ENCODE measurements around the gene HSPH1. TPM values are rescaled to one million over a fixed set of nuclear protein-coding genes. Genes with fewer than 3 reads are reported as not detected.

Gene HSPH1
- total RNA-seq, 1 experiment from 2014 or later: 116 TPM

- RAD21 ChIA-PET (ENCODE audit: low non-redundant PET in 1 of 2, low total read pairs in 2 of 2, uncharacterized antibody in 2 of 2, unreplicated experiment in 2 of 2): no interaction called here
- Histone ChIP-seq H4K20me1 (ENCODE audit: insufficient read depth) (no peaks in the 10 kb centered on the region; the same call in 1 of the 2 replicates), H3K27me3 (ENCODE audit: insufficient read depth, low read length) (no peaks in the 10 kb centered on the region), H3K4me2 (ENCODE audit: low read length) (no peak overlapping the region), H3K27ac (ENCODE audit: low read depth, low read length) (no peak overlapping the region), H3K36me3 (ENCODE audit: control insufficient read depth in 1 of 2, insufficient read depth in 2 of 2, low read length in 2 of 2) (no peaks in the 10 kb centered on the region), H3K9me3 (ENCODE audit: control insufficient read depth in 1 of 2, insufficient read depth in 1 of 2, low read depth in 1 of 2, low read length in 2 of 2) (no peaks in the 10 kb centered on the region), H3K4me3 (replicated peaks in 1 of 2; ENCODE audit: low read depth in 1 of 2, low read length in 2 of 2) (no peak overlapping the region), H3K4me1 (ENCODE audit: control insufficient read depth in 1 of 2, insufficient read depth in 2 of 2, low read length in 2 of 2) (peaks cover 0 to 8% of the 10 kb centered on the region in 2 experiments; a peak in 2 of 4 replicates), H3K9ac (ENCODE audit: low read length) (no peak overlapping the region), H3K79me2 (ENCODE audit: insufficient read depth, low read length) (no peaks in the 10 kb centered on the region), H3K9me2 (ENCODE audit: insufficient read depth) (no peaks in the 10 kb centered on the region), H2AFZ (ENCODE audit: low read depth, low read length, poor library complexity, severe bottlenecking) (no peak overlapping the region)
- POLR2A ChIA-PET: interaction anchor here (0.6 kb wide), 1 partner anchor 441 kb away, joined by 3 read pairs; no protein-coding TSS in a partner anchor
- TF ChIP-seq POLR2A (IDR thresholded peaks at IDR 0.05; ENCODE audit: borderline replicate concordance, extremely low read depth, insufficient read depth, insufficient read length): no peak
- no peak for TF ChIP-seq RAD21 (IDR thresholded peaks at IDR 0.05; ENCODE audit: low read depth)
- TF ChIP-seq CTCF (IDR thresholded peaks at IDR 0.05 in 2 of 3, conservative IDR thresholded peaks at IDR 0.05 in 1 of 3; ENCODE audit: borderline replicate concordance in 1 of 3, insufficient read depth in 1 of 3, low read depth in 2 of 3, low read length in 2 of 3): no peak
- TF ChIP-seq ZNF274 (IDR thresholded peaks at IDR 0.05; ENCODE audit: low read depth, low read length): no peak
- TF ChIP-seq SP1 (IDR thresholded peaks at IDR 0.05; ENCODE audit: low read depth): no peak
- TF ChIP-seq ATF3 (IDR thresholded peaks at IDR 0.05): no peak
- no peak for TF ChIP-seq SIN3A (IDR thresholded peaks at IDR 0.05; ENCODE audit: low read depth)
- no peak for TF ChIP-seq EZH2 (IDR thresholded peaks at IDR 0.05)
- no peak for TF ChIP-seq CBX3 (IDR thresholded peaks at IDR 0.05; ENCODE audit: low read depth)
- TF ChIP-seq TCF7L2 (IDR thresholded peaks at IDR 0.05; ENCODE audit: borderline replicate concordance, extremely low read depth, insufficient read depth, insufficient read length): no peak
- TF ChIP-seq, protein P1, sequence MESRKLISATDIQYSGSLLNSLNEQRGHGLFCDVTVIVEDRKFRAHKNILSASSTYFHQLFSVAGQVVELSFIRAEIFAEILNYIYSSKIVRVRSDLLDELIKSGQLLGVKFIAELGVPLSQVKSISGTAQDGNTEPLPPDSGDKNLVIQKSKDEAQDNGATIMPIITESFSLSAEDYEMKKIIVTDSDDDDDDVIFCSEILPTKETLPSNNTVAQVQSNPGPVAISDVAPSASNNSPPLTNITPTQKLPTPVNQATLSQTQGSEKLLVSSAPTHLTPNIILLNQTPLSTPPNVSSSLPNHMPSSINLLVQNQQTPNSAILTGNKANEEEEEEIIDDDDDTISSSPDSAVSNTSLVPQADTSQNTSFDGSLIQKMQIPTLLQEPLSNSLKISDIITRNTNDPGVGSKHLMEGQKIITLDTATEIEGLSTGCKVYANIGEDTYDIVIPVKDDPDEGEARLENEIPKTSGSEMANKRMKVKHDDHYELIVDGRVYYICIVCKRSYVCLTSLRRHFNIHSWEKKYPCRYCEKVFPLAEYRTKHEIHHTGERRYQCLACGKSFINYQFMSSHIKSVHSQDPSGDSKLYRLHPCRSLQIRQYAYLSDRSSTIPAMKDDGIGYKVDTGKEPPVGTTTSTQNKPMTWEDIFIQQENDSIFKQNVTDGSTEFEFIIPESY (IDR thresholded peaks at IDR 0.05; ENCODE audit: extremely low read depth, insufficient replicate concordance, low read length): no peak
- TF ChIP-seq FOSL1 (IDR thresholded peaks at IDR 0.05; ENCODE audit: low read depth): no peak
- TF ChIP-seq SRF (IDR thresholded peaks at IDR 0.05; ENCODE audit: low read depth): no peak
- TF ChIP-seq ZFX (IDR thresholded peaks at IDR 0.05): no peak
- intact Hi-C loops (cut with micrococcal nuclease): no loop called here
- ATAC-seq: no peak
- no TSS peak for BruUV-seq (replicated peaks)
- CTCF ChIA-PET: interaction anchor here (0.8 kb wide), 1 partner anchor 18 kb away, joined by 3 read pairs; no protein-coding TSS in a partner anchor
- DNase-seq (ENCODE audit: low read depth, low spot score): no peak
Measured at GRCh38 chr13:31195616-31196015, 33.9 kb upstream of the HSPH1 start.
